Measurements from ENCODE around the gene PDXK. TPM values are rescaled to one million over a fixed set of nuclear protein-coding genes. Genes with fewer than 3 reads are reported as not detected.

Gene PDXK
- total and polyA plus RNA-seq, 2 experiments from 2014 or later = 76.2 to 82.4 TPM

- TF ChIP-seq CTCF (IDR thresholded peaks at IDR 0.05; ENCODE audit: low read depth, low read length) = peak; percentile 96
- peak; percentile 74 to 83 for DNase-seq (ENCODE audit: low read depth in 1 of 2, low spot score in 1 of 2)
- no peak overlapping the region for H3K4me3 ChIP-seq
- no peaks in the 10 kb centered on the region for H3K27me3 ChIP-seq
- no peaks in the 10 kb centered on the region for H3K9me3 ChIP-seq (ENCODE audit: low read depth)
- H3K4me1 ChIP-seq (ENCODE audit: low read depth) = no peaks in the 10 kb centered on the region
- no peaks in the 10 kb centered on the region for H3K36me3 ChIP-seq
- H3K27ac ChIP-seq = no peak overlapping the region
Observed at GRCh38 chr21:43810505-43811261, 91.8 kb downstream of the PDXK start.

- TF ChIP-seq CTCF (IDR thresholded peaks at IDR 0.05; ENCODE audit: low read depth, low read length) = no peak
- H3K36me3 ChIP-seq = no peaks in the 10 kb centered on the region
- H3K4me1 ChIP-seq (ENCODE audit: low read depth) = no peaks in the 10 kb centered on the region
- no peaks in the 10 kb centered on the region for H3K9me3 ChIP-seq (ENCODE audit: low read depth)
- no peak overlapping the region for H3K27ac ChIP-seq
- H3K27me3 ChIP-seq = no peaks in the 10 kb centered on the region
- H3K4me3 ChIP-seq = no peak overlapping the region
- no peak for DNase-seq (ENCODE audit: low read depth in 1 of 2, low spot score in 1 of 2)
Observed at GRCh38 chr21:43811262-43812105, 92.6 kb downstream of the PDXK start.

Other genes starting within 250 kb of the PDXK start
- 1.2 and 3.6 TPM in 2 replicates for gene HSF2BP, start 59.6 kb upstream of the PDXK start, total RNA-seq
- 0.22 and 1.8 TPM in 2 replicates for gene HSF2BP, start 59.6 kb upstream of the PDXK start, polyA plus RNA-seq
- 16.9 and 25.5 TPM in 2 replicates for gene RRP1B, start 59.6 kb upstream of the PDXK start, total RNA-seq
- gene RRP1B, start 59.6 kb upstream of the PDXK start, polyA plus RNA-seq = 13.6 and 14.8 TPM in 2 replicates
- gene CSTB, start 57.2 kb downstream of the PDXK start, total RNA-seq = 9.8 and 17.3 TPM in 2 replicates
- 58.4 and 83.3 TPM in 2 replicates for gene CSTB, start 57.2 kb downstream of the PDXK start, polyA plus RNA-seq
- gene RRP1, start 70.4 kb downstream of the PDXK start, total RNA-seq = 14.4 and 20.1 TPM in 2 replicates
- gene RRP1, start 70.4 kb downstream of the PDXK start, polyA plus RNA-seq = 27.8 and 32.6 TPM in 2 replicates
- 19.4 and 23.6 TPM in 2 replicates for gene AGPAT3, start 146.1 kb downstream of the PDXK start, total RNA-seq
- 12.4 and 20.1 TPM in 2 replicates for gene AGPAT3, start 146.1 kb downstream of the PDXK start, polyA plus RNA-seq

Measured in cardiac muscle cell (in vitro differentiated cells and primary cell).